GM18951 (cell line): Measurements from ENCODE around the gene SERINC3.
A peak's percentile ranks its signal among the peaks of the same experiment; 100 is the strongest.
"Not testable (repeated sequence)": the region's sequence is repeated elsewhere in the genome, so short reads cannot be mapped to it uniquely, and the experiment has no call there.

Source experiments
- POLR2A ChIP-seq: IDR thresholded peaks from 4 replicates; pipeline ENCODE4 v1.6.1; 2011; ENCODE audit warnings: mild to moderate bottlenecking; ENCODE audit not compliant: insufficient read length, insufficient read depth; ENCODE audit errors: extremely low read depth
- in situ Hi-C: fragments of 300-500 bp; cut with MboI; formaldehyde crosslinking; loops from one replicate; pipeline ENCODE4 v1.12.0; 2022; ENCODE audit warnings: low sequenced_read_pairs, mixed read lengths, inconsistent platforms; ENCODE audit not compliant: unreplicated experiment

SERINC3 gene

GRCh38 chr20:44475694-44476560 lies 45.9 kb downstream of the SERINC3 start, which contains the start of gene TTPAL:
TSS of gene TTPAL (plus strand) at chr20:44475874. CDS start at chr20:44480000, 4,126 bp downstream.
- in situ Hi-C loops, result no loop called here
- TF ChIP-seq POLR2A, result peak; percentile 99

- no peak for TF ChIP-seq POLR2A
- in situ Hi-C loops, result no loop called here
These were observed 46.5 kb downstream of the SERINC3 start for GRCh38 chr20:44475372-44475693.

GRCh38 chr20:44472283-44472682 lies 49.6 kb downstream of the SERINC3 start:
- in situ Hi-C loops, result not testable (repeated sequence)

GRCh38 chr20:44471481-44471882 lies 50.4 kb downstream of the SERINC3 start:
- in situ Hi-C loops, result no loop called here
- no peak for TF ChIP-seq POLR2A

GRCh38 chr20:44470327-44470726 lies 51.5 kb downstream of the SERINC3 start:
- no peak for TF ChIP-seq POLR2A
- in situ Hi-C loops, result no loop called here

- in situ Hi-C loops, result no loop called here
These were observed 53.7 kb downstream of the SERINC3 start for GRCh38 chr20:44468044-44468782.

GRCh38 chr20:44467289-44467883 lies 54.5 kb downstream of the SERINC3 start:
- TF ChIP-seq POLR2A, result no peak

More at GRCh38 chr20:44468044-44468782, 53.7 kb downstream of the SERINC3 start:
- TF ChIP-seq POLR2A, result no peak

GRCh38 chr20:44465001-44465560 lies 56.8 kb downstream of the SERINC3 start:
- TF ChIP-seq POLR2A, result no peak
- in situ Hi-C loops, result no loop called here

More at GRCh38 chr20:44467289-44467883, 54.5 kb downstream of the SERINC3 start:
- in situ Hi-C loops, result no loop called here

- in situ Hi-C loops, result no loop called here
- TF ChIP-seq POLR2A, result no peak
These were observed 57.4 kb downstream of the SERINC3 start for GRCh38 chr20:44464514-44464913.

- in situ Hi-C loops, result no loop called here
- no peak for TF ChIP-seq POLR2A
These were observed 58.4 kb downstream of the SERINC3 start for GRCh38 chr20:44463466-44463865.

GRCh38 chr20:44461803-44462174 lies 60.1 kb downstream of the SERINC3 start:
- in situ Hi-C loops, result no loop called here

GRCh38 chr20:44461142-44461802 lies 60.6 kb downstream of the SERINC3 start:
- TF ChIP-seq POLR2A, result no peak
- in situ Hi-C loops, result no loop called here

More at GRCh38 chr20:44461803-44462174, 60.1 kb downstream of the SERINC3 start:
- TF ChIP-seq POLR2A, result no peak

GRCh38 chr20:44460795-44461141 lies 61.1 kb downstream of the SERINC3 start:
- in situ Hi-C loops, result no loop called here
- TF ChIP-seq POLR2A, result no peak

GRCh38 chr20:44459271-44459670 lies 62.6 kb downstream of the SERINC3 start:
- in situ Hi-C loops, result no loop called here
- no peak for TF ChIP-seq POLR2A
